NCI-H69 (cell line): ENCODE results near the gene NDUFS8.

Experiments used
- DNase-seq: peaks from one replicate; lab custom pipeline; 2025; lab: John Stamatoyannopoulos, UW

NDUFS8 gene

DNA sequence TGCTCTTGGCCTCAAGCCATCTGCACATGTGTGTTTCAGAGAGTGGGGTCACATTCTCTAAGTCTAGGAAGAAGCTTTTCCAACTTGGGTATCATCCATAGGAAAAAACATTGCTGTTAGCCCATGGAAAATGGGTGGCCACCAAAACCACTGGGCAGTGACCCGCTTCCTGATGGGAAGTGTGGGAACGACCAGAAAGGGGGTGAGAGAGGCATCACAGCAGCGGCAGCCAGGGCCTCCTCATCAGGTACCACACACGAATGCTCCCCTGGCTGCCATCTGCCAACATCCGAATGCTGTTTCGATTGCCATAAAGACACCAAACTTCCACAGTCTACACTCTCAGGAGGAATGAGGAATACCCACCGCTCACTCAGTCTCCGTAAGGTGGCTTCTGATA is 50.4 kb downstream of the NDUFS8 start:
- no peak for DNase-seq

DNA sequence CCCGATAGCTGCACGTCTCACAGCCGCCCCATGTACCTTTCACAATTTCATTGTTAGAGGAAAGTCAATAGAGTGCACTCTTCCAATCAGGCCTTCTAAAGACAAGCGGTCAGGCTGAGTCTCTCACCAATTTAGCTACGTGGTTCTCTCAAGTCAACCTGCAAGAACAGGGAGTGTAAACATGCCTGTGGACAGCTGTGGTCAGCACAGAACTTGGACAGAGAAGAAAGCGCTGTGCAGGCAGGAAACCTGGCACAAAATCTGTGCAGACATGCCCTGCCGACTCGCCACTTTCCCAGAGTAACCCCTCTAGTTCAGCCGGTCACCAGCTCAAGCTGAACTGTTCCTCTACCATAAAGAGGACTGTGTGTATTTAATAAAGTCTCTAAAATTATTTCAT is 51.2 kb downstream of the NDUFS8 start:
- no peak for DNase-seq

DNA sequence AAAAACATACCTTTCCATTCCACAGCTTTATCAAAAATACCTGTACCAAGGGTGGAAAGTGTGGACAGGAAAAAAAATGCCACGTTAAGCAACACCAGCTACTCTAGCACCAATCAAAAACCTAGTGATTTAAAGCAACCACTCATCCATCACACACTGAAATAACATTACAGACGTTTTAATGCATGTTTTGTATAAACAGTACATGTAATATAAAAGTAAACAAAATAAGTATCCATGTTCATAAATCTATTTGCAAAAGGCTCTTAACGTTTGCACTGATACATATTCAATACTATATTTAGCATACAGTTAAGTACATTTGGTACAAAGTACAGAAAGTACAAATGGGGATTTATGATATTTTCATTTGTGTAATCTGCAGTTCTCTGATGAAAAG is 52.0 kb downstream of the NDUFS8 start:
- DNase-seq, result peak; percentile 21

DNA sequence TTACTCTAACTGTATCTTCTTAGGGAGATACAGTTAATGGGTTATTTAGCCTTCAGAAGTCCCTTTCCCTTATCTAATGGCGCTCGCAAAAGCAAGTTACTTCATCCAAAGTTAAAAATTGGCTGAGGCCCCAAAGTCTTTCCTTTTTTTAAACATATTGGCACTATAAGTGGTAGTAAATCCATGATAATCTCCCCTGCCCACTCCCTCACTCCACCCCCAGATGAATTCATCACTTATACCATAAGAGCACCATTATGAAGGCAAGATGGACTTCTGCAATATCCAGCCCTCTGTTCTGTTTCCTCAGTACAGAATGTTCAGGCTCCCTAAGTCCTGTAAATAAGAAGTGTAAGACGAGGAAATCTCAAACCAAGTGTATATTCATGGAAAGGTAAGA is 53.0 kb downstream of the NDUFS8 start:
- DNase-seq, result no peak
